Measurements from ENCODE around the gene FLII. TPM values are rescaled to one million over a fixed set of nuclear protein-coding genes. Genes with fewer than 3 reads are reported as not detected.

FLII gene
- total RNA-seq, 4 donors from 2014 or later = 365 to 919 (median 428) TPM

- intact Hi-C loops (cut with DNase I; ENCODE audit: low total_unique reads) (no loop called here), in situ Hi-C loops (cut with MboI; ENCODE audit: low pct_ligation_motif_present in 1 of 4, low pct_unique_long_range_greater_than_20kb in 1 of 4, low sequenced_read_pairs in 3 of 4) (no loop called here)
- no peak for TF ChIP-seq CTCF (IDR thresholded peaks at IDR 0.05)
- no peak for TF ChIP-seq POLR2A (IDR thresholded peaks at IDR 0.05)
- no peak for TF ChIP-seq POLR2AphosphoS5 (IDR thresholded peaks at IDR 0.05)
- TF ChIP-seq EP300 (IDR thresholded peaks at IDR 0.05; ENCODE audit: low read depth) = no peak
- no peaks in the 10 kb centered on the region for H3K9me3 ChIP-seq
- no peak overlapping the region for H3K4me3 ChIP-seq
- H3K27me3 ChIP-seq = no peaks in the 10 kb centered on the region
- H3K36me3 ChIP-seq = peaks cover 0 to 40% (median 16%) of the 10 kb centered on the region in 4 donors
- peaks cover 13 to 35% (median 30%) of the 10 kb centered on the region in 4 donors for H3K4me1 ChIP-seq
- no peak overlapping the region for H3K27ac ChIP-seq
- no peak for DNase-seq
- 90% methylated on average over 4 of the region's 11 CpGs; no CpG with 5 or more reads in 1 of the 2 donors for WGBS, 2 donors (ENCODE audit: low coverage in 1 of 2)
Measured at GRCh38 chr17:18256351-18256750, 2.2 kb downstream of the FLII start.

GRCh38 chr17:18254888-18255649 is 3.5 kb downstream of the FLII start:
- in situ Hi-C loops (cut with MboI; ENCODE audit: low pct_ligation_motif_present in 1 of 4, low pct_unique_long_range_greater_than_20kb in 1 of 4, low sequenced_read_pairs in 3 of 4) (no loop called here), intact Hi-C loops (cut with DNase I; ENCODE audit: low total_unique reads) (no loop called here)
- no peak for TF ChIP-seq POLR2AphosphoS5 (IDR thresholded peaks at IDR 0.05)
- no peak for TF ChIP-seq CTCF (IDR thresholded peaks at IDR 0.05)
- no peak for TF ChIP-seq POLR2A (IDR thresholded peaks at IDR 0.05)
- TF ChIP-seq EP300 (IDR thresholded peaks at IDR 0.05; ENCODE audit: low read depth) = no peak
- Histone ChIP-seq H3K36me3 (peaks cover 0 to 46% (median 21%) of the 10 kb centered on the region in 4 donors), H3K27me3 (no peaks in the 10 kb centered on the region), H3K4me1 (peaks cover 13 to 31% (median 28%) of the 10 kb centered on the region in 4 donors), H3K9me3 (no peaks in the 10 kb centered on the region), H3K27ac (no peak overlapping the region), H3K4me3 (no peak overlapping the region)
- WGBS, 2 donors (ENCODE audit: low coverage in 1 of 2) = 92 to 97% methylated on average over 2 to 8 of the region's 8 CpGs
- DNase-seq = no peak

- Histone ChIP-seq H3K9me3 (no peaks in the 10 kb centered on the region), H3K27me3 (no peaks in the 10 kb centered on the region), H3K4me3 (no peak overlapping the region), H3K27ac (no peak overlapping the region), H3K4me1 (peaks cover 13 to 24% (median 20%) of the 10 kb centered on the region in 4 donors), H3K36me3 (peaks cover 0 to 46% (median 21%) of the 10 kb centered on the region in 4 donors)
- no peak for DNase-seq
- TF ChIP-seq POLR2A (IDR thresholded peaks at IDR 0.05) (no peak), POLR2AphosphoS5 (IDR thresholded peaks at IDR 0.05) (no peak), EP300 (IDR thresholded peaks at IDR 0.05; ENCODE audit: low read depth) (no peak), CTCF (IDR thresholded peaks at IDR 0.05) (no peak)
- in situ Hi-C loops (cut with MboI; ENCODE audit: low pct_ligation_motif_present in 1 of 4, low pct_unique_long_range_greater_than_20kb in 1 of 4, low sequenced_read_pairs in 3 of 4) = no loop called here
- WGBS, 2 donors (ENCODE audit: low coverage in 1 of 2) = 92% methylated on average over 27 of the region's 27 CpGs; no CpG with 5 or more reads in 1 of the 2 donors
- intact Hi-C loops (cut with DNase I; ENCODE audit: low total_unique reads) = no loop called here
Measured at GRCh38 chr17:18253947-18254821, 4.4 kb downstream of the FLII start.

Measured in transverse colon (tissue), 4 donors.